Fibroblast of skin of right quadriceps (primary cell): Measurements from ENCODE around the gene SMIM17.
"Not testable (repeated sequence)": the region's sequence is repeated elsewhere in the genome, so short reads cannot be mapped to it uniquely, and the experiment has no call there.

Experiments
- DNase-seq: peaks from one replicate; pipeline ENCODE4 v3.0.0-alpha.2; 2013

The SMIM17 gene

GRCh38 chr19:56661248-56661647, 18.3 kb downstream of the SMIM17 start:
- no peak for DNase-seq

- DNase-seq = no peak
Measured at GRCh38 chr19:56663931-56664500, 21.1 kb downstream of the SMIM17 start.

GRCh38 chr19:56664511-56664910, 21.6 kb downstream of the SMIM17 start:
- no peak for DNase-seq

DNA sequence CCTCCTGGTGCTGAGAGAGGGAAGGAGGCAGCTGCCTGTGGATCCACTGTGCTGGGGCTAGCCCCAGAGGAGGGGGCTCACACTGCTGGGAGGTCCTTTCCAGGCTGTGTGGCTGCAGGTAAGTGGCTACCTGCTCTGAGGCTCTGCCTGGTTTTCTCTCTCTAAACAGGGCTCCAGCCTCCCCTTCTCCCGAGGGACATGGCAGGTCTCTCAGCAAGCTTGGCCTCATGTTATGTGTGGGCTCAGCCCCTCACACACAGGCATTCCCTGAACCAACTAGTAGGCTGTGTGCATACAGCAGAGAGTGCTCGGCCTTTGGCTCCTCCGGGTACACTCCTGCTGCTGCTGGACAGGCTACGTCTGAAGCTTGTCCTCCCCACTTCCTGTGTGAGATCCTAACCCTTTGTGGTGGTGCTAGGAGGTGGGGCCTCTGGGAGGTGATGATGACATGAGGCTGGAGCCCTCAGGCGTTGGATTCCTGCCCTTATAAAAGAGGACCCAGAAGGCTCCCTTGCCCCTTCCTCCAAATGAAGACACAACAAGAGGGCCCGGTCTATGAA, 24.4 kb downstream of the SMIM17 start:
- no peak for DNase-seq

DNA sequence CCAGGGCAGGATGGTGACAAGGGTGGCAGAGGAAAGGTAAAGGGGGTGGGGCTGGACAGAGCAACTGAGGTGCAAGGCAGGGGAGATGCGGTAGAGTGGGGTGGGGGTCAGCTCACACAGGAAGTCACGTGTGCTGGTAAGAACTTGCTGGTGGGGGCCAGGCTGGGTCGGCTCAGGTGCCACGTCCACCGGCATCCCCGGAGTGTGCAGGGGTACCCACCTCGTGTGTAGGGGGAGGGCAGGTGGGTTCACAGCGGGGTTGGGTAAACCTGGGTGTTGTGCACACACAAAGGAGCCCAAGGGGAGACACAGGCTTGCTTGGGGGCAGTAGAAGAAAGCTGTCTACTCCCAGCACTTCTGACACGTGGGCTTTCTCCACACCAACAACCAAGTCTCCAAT, 25.7 kb downstream of the SMIM17 start:
- no peak for DNase-seq

DNA sequence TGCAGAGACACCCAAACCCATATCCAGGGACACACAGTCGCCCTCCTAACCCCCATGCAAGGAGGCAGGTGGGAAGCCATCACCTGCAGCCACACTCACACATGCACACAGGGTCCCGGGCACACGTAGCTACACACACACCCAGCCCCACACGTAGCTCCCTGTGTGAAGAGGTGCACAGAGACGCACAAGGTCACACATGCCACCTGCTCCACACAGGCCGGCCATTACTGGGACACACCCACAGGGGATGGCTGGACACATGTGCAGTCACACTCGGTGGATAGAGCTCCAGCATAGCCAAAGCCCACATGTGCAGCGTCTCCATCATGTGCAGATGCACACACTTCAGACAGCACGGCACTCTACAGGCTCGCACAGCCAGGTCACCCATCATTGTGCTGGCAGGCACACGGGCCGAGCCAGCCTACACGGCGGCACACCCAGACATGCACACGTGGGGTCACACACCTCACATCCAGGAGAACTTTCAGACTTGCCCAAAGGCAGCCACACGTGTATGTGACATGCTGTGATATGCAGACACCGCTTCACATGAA, 27.5 kb downstream of the SMIM17 start:
- no peak for DNase-seq

GRCh38 chr19:56670961-56671612, 28.1 kb downstream of the SMIM17 start:
- no peak for DNase-seq

DNA sequence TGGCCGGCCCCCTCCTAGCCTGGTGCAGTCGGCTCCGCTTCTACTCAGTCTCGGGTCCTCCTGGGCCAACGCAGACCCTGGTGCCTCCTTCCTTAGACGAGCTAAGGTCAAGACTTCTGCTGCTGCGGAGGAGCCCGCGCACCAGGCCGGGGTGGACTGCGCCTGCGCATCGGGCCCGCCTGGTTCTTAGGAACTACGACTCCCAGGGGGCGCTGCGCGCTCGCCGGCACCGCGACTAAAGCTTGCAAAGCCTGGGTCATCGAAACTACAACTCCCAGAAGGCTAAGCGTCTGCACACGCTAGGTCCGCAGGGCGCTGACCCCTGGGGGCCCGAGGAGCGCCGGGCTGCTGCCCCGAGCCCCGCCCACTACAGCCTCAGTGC, 28.6 kb downstream of the SMIM17 start, which contains the start of gene ZNF835:
ZNF835 (minus strand) TSS at position 145 of the 382 bp plus-strand sequence. CDS start 6,559 bp downstream, outside the sequence.
- DNase-seq = no peak

DNA sequence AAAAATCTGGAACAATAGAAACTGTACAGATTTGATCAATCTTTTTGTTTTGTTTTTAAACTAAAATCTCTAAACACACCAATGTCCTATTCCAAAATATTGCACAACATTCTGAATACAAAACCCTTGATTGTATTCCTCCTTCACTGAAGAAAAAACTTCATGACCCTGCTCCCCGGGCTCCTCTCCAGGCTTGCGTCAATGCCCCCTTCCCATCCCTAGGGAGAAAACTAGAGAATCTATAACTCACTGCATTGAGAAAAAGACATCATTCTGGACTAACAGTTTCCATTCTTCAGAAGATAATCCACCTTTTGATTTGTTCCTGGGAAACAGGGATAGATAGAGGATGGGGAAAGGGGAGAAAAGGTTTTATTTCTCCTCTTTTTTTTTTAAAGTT, 29.7 kb downstream of the SMIM17 start:
- DNase-seq = not testable (repeated sequence)

DNA sequence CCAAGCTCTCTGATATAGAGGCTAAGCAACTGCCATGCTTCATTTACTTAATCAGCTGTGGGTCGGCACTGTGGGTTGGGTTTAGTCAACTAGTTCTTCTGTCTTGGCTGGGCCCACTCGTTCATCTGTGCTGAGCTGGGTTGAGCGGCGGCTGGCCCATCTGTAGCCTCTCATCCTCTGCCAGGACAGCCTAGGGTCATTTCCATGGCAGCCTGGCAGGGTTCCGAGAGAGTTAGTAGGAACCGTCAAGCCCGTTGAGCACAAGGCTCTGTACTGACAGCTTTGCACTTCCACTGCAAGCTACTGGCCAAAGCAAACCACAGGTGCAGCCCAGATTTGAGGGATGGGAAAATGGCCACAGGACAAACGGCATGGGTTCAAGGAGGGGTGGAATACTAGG, 35.2 kb downstream of the SMIM17 start:
- DNase-seq = no peak

- DNase-seq = no peak
Measured at GRCh38 chr19:56681702-56682101, 38.7 kb downstream of the SMIM17 start.

GRCh38 chr19:56683116-56683515, 40.2 kb downstream of the SMIM17 start:
- DNase-seq = no peak

DNA sequence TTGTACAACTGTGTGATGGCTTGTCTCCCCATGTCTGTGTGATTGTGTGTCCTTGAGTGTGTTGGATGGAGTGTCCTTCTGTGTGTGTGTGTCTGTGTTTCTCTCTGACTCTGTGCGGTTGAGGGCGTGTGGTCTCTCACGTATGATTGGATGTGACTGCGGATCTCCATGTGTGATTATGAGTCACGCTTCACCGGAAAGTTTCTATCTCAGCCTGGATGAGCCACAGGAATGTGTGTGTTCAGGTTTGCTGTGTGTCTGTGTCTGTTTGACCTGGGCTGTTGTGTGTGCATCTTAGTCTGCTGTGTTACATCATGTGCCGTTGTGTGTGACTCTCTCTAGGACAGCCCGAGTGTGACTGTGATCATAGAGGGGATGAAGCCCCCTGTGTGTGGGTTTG, 44.1 kb downstream of the SMIM17 start:
- DNase-seq = no peak

DNA sequence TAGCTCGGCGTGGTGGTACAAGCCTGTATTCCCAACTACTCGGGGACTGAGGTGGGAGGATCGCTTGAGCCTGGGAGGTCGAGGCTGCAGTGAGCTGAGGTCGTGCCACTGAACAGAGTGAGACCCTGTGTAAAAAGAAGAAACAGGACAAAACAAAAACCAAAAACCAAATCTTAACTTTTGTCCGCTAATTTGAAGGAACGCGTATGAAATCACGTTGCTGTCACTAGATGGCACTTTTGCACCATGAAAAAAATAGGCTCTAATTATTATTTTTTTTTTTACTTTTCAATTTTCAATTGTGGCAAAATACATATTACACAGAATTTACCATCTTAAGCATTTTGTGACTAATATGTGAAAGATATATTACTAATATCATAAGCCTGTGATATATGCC, 46.2 kb downstream of the SMIM17 start:
- no peak for DNase-seq

GRCh38 chr19:56690670-56691069, 47.7 kb downstream of the SMIM17 start:
- DNase-seq = no peak

DNA sequence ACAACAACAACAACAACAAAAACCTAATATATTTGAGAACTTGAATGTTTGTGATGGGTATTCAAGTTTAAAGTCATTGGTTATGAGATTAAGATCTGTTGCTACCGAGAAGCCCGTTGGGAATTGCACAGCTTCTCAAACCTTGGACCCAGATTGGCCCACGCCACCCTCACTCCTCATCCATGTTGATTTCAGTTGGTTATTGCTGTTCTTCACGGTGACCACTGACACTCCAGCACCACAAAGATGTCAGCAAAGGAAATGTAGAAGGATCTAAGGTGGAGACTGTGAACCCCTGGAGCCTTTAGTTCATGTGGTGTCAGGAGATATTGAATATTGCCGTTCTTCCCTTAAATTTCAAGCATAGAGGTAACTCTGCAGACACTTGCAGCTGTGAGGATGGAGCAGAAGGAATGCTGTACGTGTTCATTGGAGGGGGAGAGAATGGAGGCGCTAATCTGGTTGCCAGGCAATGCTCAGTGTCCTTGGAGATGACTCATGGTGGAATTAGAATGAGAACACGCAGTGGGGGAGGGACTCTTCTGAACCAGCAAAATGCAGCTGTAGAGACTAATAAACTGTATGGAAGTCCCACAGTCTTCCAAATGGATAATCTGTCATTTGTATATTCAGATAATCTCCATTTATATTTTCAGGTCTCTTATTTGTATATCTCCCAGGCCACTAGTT, 49.4 kb downstream of the SMIM17 start:
- no peak for DNase-seq

- no peak for DNase-seq
Measured at GRCh38 chr19:56699552-56699951, 56.6 kb downstream of the SMIM17 start.

DNA sequence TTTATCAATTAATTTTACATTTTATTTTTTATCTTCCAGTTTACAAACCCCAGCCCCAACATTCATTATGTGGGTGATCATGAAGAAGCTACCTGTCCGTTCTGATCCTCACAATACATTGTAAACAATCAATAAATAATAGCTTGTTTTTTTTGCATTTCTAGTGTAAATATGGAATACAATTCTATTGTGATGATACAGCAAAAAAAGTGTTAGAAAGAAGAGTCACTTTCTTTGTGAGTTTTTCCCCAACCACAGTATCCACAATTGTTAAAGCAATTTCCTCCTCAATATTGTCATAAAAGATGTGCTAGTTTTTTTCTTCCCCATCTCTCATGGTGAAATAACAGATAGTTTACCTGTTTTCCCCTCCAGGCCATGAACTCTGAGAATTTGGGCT, 58.9 kb downstream of the SMIM17 start:
- no peak for DNase-seq

DNA sequence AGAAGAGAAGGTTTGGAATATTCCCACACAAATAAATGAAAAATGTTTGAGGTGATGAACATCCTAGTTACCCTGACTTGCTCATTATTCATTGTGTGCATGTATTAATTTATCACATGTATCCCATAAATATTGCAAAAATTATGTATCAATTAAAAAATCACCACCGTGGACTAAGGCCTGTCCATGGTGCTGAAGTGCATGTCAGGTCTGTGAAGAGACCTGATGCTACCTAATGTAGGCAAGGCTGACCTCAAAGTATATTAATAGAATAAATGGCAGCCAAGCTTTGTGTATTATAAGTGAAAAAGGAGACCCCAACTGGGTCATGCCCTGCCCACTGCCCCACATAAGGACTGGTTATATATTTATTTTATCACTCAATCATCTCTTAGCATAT, 63.0 kb downstream of the SMIM17 start:
- no peak for DNase-seq
